HG02885 (cell line): ENCODE data around the gene PRSS38.

Experiments
- ATAC-seq: cut with Tn5 transposase; IDR thresholded peaks from one replicate; pipeline ENCODE4 v1.9.1; 2021; ENCODE audit warnings: mild to moderate bottlenecking; ENCODE audit not compliant: unreplicated experiment, poor library complexity

PRSS38 gene

DNA sequence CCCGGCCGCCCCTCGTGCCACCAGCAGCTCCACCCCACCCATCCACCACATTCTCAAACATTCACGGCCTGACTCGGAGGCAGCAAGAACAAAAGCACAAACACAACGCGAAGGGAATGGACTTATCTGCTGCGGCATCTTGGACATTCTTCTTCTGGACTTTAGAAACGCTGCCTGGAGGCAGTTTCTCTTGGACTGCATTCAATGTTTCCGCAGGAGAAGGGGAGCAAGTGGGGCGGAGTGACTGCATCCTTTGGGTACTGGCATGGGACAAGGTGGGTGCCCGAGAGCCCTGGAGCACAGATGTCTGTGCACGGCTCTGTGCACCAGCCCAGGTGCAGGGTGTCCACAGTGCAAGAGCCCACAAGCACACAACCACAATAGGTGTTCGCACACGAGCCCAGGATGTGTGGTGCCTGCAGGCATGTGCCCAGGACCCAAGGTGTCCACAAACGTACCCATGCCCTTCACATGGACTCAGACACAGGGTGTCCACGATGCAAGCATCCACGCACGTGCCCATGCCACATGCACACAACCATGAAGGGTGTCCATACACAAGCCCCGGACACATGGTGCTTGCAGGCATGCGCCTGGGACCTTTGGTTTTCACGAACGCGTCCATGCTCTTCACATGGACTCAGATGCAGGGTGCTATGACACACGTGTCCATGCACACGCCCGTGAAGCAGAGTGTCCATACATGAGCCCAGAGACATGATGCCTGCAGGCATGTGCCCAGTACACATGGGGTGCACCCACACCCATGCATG, 78.7 kb downstream of the PRSS38 start:
- no peak for ATAC-seq

DNA sequence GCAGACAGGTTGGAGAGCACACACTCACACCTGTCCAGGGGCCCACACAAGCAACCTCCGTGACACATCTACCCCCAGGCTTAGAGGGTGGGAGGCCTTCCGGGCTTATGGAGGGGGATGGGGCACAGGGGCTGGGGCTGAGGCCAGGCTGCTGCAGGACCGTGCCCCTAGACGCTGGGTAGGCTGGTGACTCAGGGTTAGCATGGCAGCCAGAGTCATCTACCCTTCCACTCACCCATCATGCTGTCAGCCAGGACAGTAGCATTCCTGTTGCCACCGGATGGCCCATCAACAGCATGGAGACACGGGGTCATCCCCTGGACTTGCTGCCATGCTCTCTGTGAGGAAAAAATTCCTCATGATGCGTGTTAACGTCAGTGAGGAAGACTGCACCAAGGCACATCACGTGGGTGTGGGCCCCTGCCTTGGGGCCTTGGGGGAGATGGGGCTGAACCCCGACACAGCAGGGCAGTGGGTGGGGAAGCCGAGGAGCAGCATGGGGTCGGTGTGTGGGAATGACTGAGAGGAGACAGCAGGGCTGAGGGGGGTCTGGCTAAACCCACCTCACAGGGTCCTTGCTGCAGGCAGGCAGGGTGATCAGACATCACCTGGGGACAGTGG, 79.5 kb downstream of the PRSS38 start:
- ATAC-seq = no peak
